Measurements from ENCODE around the gene IGFBP6.

The IGFBP6 gene

GRCh38 chr12:53118751-53119300 lies 21.4 kb downstream of the IGFBP6 start:
- Mint-ChIP-seq H3K4me1 (ENCODE audit: low read depth in 2 of 2) (no peaks in the 10 kb centered on the region), H3K27ac (peak overlapping the region in 1 of 2 donors; percentile 7)

GRCh38 chr12:53120685-53121525 lies 23.4 kb downstream of the IGFBP6 start:
- no peak for ATAC-seq (replicated peaks)
- Mint-ChIP-seq H3K4me1 (ENCODE audit: low read depth in 2 of 2) (no peaks in the 10 kb centered on the region), H3K27me3 (no peaks in the 10 kb centered on the region), H3K4me3 (no peak overlapping the region), H3K27ac (no peak overlapping the region), H3K36me3 (ENCODE audit: insufficient read depth) (no peaks in the 10 kb centered on the region), H3K9me3 (no peaks in the 10 kb centered on the region)
- no peak for DNase-seq

More at GRCh38 chr12:53118751-53119300, 21.4 kb downstream of the IGFBP6 start:
- H3K9me3 Mint-ChIP-seq = no peaks in the 10 kb centered on the region
- no peaks in the 10 kb centered on the region for H3K36me3 Mint-ChIP-seq (ENCODE audit: insufficient read depth)
- H3K27me3 Mint-ChIP-seq = no peaks in the 10 kb centered on the region
- no peak for ATAC-seq (replicated peaks)
- no peak for DNase-seq
- H3K4me3 Mint-ChIP-seq = no peak overlapping the region

GRCh38 chr12:53122961-53123468 lies 25.5 kb downstream of the IGFBP6 start:
- ATAC-seq (replicated peaks) = no peak
- H3K9me3 Mint-ChIP-seq = no peaks in the 10 kb centered on the region
- no peaks in the 10 kb centered on the region for H3K4me1 Mint-ChIP-seq (ENCODE audit: low read depth in 2 of 2)
- H3K27ac Mint-ChIP-seq = no peak overlapping the region
- H3K27me3 Mint-ChIP-seq = no peaks in the 10 kb centered on the region
- no peak overlapping the region for H3K4me3 Mint-ChIP-seq
- no peaks in the 10 kb centered on the region for H3K36me3 Mint-ChIP-seq (ENCODE audit: insufficient read depth)
- no peak for DNase-seq

GRCh38 chr12:53123578-53124351 lies 26.3 kb downstream of the IGFBP6 start:
- ATAC-seq (replicated peaks) (no peak), DNase-seq (no peak)
- H3K4me1 Mint-ChIP-seq (ENCODE audit: low read depth in 2 of 2) = no peaks in the 10 kb centered on the region
- no peak overlapping the region for H3K27ac Mint-ChIP-seq
- H3K9me3 Mint-ChIP-seq = no peaks in the 10 kb centered on the region
- no peaks in the 10 kb centered on the region for H3K27me3 Mint-ChIP-seq
- H3K36me3 Mint-ChIP-seq (ENCODE audit: insufficient read depth) = no peaks in the 10 kb centered on the region
- H3K4me3 Mint-ChIP-seq = no peak overlapping the region

GRCh38 chr12:53124352-53124723 lies 26.9 kb downstream of the IGFBP6 start:
- Mint-ChIP-seq H3K4me3 (no peak overlapping the region), H3K27ac (no peak overlapping the region), H3K36me3 (ENCODE audit: insufficient read depth) (no peaks in the 10 kb centered on the region), H3K4me1 (ENCODE audit: low read depth in 2 of 2) (no peaks in the 10 kb centered on the region), H3K27me3 (peaks cover 4 to 5% of the 10 kb centered on the region in 2 donors), H3K9me3 (no peaks in the 10 kb centered on the region)
- no peak for DNase-seq
- ATAC-seq (replicated peaks) = no peak

- Mint-ChIP-seq H3K27ac (no peak overlapping the region), H3K36me3 (ENCODE audit: insufficient read depth) (no peaks in the 10 kb centered on the region), H3K4me3 (no peak overlapping the region), H3K27me3 (peaks cover 14 to 15% of the 10 kb centered on the region in 2 donors), H3K4me1 (ENCODE audit: low read depth in 2 of 2) (no peaks in the 10 kb centered on the region), H3K9me3 (no peaks in the 10 kb centered on the region)
- ATAC-seq (replicated peaks) = no peak
- no peak for DNase-seq
Measured at GRCh38 chr12:53127169-53127568, 29.7 kb downstream of the IGFBP6 start.

- no peak overlapping the region for H3K27ac Mint-ChIP-seq
- no peaks in the 10 kb centered on the region for H3K9me3 Mint-ChIP-seq
- H3K36me3 Mint-ChIP-seq (ENCODE audit: insufficient read depth) = no peaks in the 10 kb centered on the region
- H3K4me3 Mint-ChIP-seq = no peak overlapping the region
- no peaks in the 10 kb centered on the region for H3K4me1 Mint-ChIP-seq (ENCODE audit: low read depth in 2 of 2)
- H3K27me3 Mint-ChIP-seq = peaks cover 14 to 15% of the 10 kb centered on the region in 2 donors
- no peak for ATAC-seq (replicated peaks)
- no peak for DNase-seq
Measured at GRCh38 chr12:53128780-53129569, 31.5 kb downstream of the IGFBP6 start.

- no peak for DNase-seq
- H3K27ac Mint-ChIP-seq = no peak overlapping the region
- no peaks in the 10 kb centered on the region for H3K4me1 Mint-ChIP-seq (ENCODE audit: low read depth in 2 of 2)
- no peaks in the 10 kb centered on the region for H3K9me3 Mint-ChIP-seq
- H3K27me3 Mint-ChIP-seq = peaks cover 14 to 15% of the 10 kb centered on the region in 2 donors
- no peaks in the 10 kb centered on the region for H3K36me3 Mint-ChIP-seq (ENCODE audit: insufficient read depth)
- no peak for ATAC-seq (replicated peaks)
- no peak overlapping the region for H3K4me3 Mint-ChIP-seq
Measured at GRCh38 chr12:53131844-53132243, 34.4 kb downstream of the IGFBP6 start.

GRCh38 chr12:53133722-53134121 lies 36.3 kb downstream of the IGFBP6 start:
- no peak for DNase-seq
- Mint-ChIP-seq H3K4me1 (ENCODE audit: low read depth in 2 of 2) (no peaks in the 10 kb centered on the region), H3K27ac (peak overlapping the region in 1 of 2 donors; percentile 12), H3K4me3 (no peak overlapping the region), H3K36me3 (ENCODE audit: insufficient read depth) (no peaks in the 10 kb centered on the region), H3K27me3 (peaks cover 26 to 27% of the 10 kb centered on the region in 2 donors), H3K9me3 (no peaks in the 10 kb centered on the region)
- ATAC-seq (replicated peaks) = no peak

- DNase-seq (no peak), ATAC-seq (replicated peaks) (no peak)
- Mint-ChIP-seq H3K9me3 (no peaks in the 10 kb centered on the region), H3K36me3 (ENCODE audit: insufficient read depth) (no peaks in the 10 kb centered on the region), H3K27me3 (peaks cover 6 to 9% of the 10 kb centered on the region in 2 donors), H3K27ac (no peak overlapping the region), H3K4me3 (no peak overlapping the region), H3K4me1 (ENCODE audit: low read depth in 2 of 2) (no peaks in the 10 kb centered on the region)
Measured at GRCh38 chr12:53143355-53143754, 45.9 kb downstream of the IGFBP6 start.

- Mint-ChIP-seq H3K27me3 (no peaks in the 10 kb centered on the region), H3K27ac (no peak overlapping the region), H3K9me3 (no peaks in the 10 kb centered on the region), H3K36me3 (ENCODE audit: insufficient read depth) (peaks cover 3% of the 10 kb centered on the region), H3K4me3 (no peak overlapping the region), H3K4me1 (ENCODE audit: low read depth in 2 of 2) (no peaks in the 10 kb centered on the region)
- no peak for ATAC-seq (replicated peaks)
- no peak for DNase-seq
Measured at GRCh38 chr12:53145383-53146260, 48.2 kb downstream of the IGFBP6 start.

GRCh38 chr12:53147181-53147580 lies 49.7 kb downstream of the IGFBP6 start:
- Mint-ChIP-seq H3K27me3 (no peaks in the 10 kb centered on the region), H3K9me3 (no peaks in the 10 kb centered on the region), H3K36me3 (ENCODE audit: insufficient read depth) (peaks cover 3% of the 10 kb centered on the region), H3K27ac (no peak overlapping the region), H3K4me1 (ENCODE audit: low read depth in 2 of 2) (no peaks in the 10 kb centered on the region), H3K4me3 (no peak overlapping the region)
- no peak for DNase-seq
- no peak for ATAC-seq (replicated peaks)
